GM13977 (cell line): ENCODE results near the gene OSBPL2.

Experiments used
- DNase-seq: peaks from one replicate; pipeline ENCODE4 v3.0.0; 2012; ENCODE audit warnings: low spot score
- in situ Hi-C: fragments of 300-500 bp; cut with MboI; formaldehyde crosslinking; loops from one replicate; pipeline ENCODE4 v1.12.0; 2022; ENCODE audit warnings: low sequenced_read_pairs, low pct_unique_long_range_greater_than_20kb, mixed read lengths, inconsistent platforms; ENCODE audit not compliant: unreplicated experiment
- TF ChIP-seq, protein P1 (sequence below): IDR thresholded peaks from 2 replicates; pipeline ENCODE4 v1.5.1; 2012; ENCODE audit warnings: mild to moderate bottlenecking, control low read depth; ENCODE audit not compliant: insufficient read depth; ENCODE audit errors: extremely low read depth, missing control alignments

Gene OSBPL2

DNA sequence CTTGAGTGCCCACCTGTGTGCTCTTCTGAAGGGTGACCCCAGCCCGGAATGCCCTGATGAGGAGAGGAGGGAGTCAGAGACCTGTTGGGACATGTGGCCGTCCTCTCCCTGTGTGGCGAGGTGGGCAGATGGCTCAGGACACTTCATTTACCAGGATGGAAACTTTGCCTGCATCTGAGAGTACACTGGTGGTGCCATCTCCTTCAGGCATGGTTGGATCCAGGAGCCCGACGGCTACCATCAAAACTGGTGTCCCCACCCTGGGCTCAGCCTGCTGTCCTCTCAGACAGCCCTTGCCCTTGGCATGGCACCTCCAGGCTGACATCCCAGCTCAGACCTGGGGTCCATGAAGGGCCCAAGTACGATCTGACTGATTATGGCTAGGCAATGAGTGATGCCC is 7.0 kb upstream of the OSBPL2 start:
- no peak for DNase-seq
- TF ChIP-seq, protein P1, sequence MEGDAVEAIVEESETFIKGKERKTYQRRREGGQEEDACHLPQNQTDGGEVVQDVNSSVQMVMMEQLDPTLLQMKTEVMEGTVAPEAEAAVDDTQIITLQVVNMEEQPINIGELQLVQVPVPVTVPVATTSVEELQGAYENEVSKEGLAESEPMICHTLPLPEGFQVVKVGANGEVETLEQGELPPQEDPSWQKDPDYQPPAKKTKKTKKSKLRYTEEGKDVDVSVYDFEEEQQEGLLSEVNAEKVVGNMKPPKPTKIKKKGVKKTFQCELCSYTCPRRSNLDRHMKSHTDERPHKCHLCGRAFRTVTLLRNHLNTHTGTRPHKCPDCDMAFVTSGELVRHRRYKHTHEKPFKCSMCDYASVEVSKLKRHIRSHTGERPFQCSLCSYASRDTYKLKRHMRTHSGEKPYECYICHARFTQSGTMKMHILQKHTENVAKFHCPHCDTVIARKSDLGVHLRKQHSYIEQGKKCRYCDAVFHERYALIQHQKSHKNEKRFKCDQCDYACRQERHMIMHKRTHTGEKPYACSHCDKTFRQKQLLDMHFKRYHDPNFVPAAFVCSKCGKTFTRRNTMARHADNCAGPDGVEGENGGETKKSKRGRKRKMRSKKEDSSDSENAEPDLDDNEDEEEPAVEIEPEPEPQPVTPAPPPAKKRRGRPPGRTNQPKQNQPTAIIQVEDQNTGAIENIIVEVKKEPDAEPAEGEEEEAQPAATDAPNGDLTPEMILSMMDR: no peak
- in situ Hi-C loops: no loop called here

DNA sequence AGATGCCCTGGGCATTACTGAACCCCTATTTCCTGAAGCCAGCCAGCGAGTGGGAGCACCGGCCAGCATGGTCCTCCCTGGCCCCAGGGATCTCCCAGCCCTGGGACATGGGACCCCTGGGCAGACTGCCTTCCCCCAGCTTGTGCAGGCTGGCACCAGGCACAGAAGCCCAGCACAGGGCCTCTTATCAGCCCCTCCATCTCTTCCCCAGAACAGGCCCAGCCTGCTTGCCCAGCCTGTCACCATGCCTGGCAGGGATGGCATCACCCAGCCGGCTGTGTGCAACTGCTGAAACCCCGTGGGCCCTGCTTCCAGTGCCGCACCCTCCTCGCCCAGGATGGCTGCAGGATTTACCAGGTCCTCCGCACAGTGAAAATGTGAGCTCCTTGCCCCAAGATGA is 6.1 kb upstream of the OSBPL2 start:
- in situ Hi-C loops: no loop called here
- DNase-seq: no peak
- TF ChIP-seq, protein P1: no peak

DNA sequence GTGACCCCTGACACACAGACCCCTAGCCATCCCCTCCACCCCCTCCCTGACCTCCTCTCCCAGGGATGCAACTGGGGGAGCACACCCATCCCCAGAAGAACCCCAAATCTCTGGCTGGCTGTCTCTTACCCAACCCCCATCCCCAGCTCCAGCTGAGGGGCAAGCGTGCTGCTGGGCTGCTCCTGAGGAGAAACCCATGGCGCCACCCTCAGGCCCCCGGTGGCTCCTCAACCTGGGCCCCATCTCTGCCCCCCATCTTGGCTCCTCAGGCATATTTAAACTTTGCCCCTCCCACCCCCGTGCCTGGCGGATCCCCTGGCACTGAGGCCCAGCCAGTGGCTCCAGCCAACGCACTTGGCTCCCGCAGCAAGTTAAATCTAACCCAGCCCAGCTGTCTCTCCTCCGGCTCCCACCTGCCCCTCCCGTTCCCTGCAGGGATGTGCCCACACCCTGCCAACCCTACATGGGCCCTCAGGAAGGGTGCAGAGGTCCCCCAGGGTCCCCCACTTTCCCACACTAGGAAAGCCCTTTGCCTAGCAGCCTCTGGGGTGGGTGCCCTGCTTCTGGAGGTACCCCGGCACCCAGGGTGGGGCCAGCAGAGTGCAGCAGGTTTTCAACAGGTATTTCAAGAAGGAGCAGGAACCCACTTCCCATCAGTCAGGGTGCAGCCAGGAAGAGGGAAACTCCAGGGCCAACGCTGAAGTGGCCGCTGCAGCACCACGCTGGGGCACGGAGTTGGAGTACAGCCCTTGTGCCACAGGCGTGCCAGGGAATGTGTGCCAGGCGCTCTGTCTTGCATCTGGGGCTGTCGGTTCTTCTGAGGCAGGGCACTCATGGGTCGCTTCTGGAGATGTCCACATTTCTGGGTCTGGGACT is 5.3 kb upstream of the OSBPL2 start:
- in situ Hi-C loops: no loop called here
- no peak for DNase-seq
- TF ChIP-seq, protein P1: no peak

DNA sequence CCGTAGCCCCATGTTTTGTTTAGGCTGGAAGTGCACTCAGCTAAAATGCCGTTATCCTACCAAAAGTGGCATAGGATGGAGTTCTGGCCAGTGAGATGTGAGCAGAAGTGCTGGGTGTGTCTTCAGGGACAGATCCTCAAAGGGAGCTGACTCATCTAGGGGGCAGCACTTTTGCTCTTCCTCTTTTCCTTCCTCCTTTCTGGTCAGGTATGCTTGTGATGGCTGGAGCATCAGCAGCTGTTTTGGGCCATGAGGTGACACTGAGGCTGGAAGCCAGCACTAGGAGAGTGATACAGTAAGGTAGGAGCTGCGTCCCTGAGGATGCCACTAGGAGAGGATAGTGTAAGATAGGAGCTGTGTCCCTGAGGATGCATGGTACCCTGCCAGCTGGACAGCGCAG is 4.6 kb upstream of the OSBPL2 start:
- TF ChIP-seq, protein P1: no peak
- in situ Hi-C loops: no loop called here
- DNase-seq: no peak

DNA sequence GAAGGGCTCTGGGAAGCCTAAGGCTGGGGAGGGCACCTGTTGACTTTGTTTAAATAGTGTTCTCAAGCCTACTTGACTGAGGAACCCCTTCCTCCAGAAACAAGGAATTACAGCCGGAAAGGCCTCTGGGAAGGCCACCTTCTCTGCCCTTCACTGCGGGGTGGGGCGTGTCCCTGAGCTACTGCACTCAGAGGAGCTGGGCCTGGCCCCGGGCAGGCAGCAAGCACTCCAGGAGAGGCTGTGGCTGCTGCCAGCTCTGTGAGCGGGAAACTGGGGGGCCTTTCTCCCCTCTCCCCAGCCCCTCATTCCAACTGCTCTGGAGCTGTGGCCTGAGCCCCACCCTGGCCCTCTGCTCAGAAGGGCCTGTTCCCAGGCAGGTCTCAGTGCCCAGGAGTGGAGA is 4.0 kb upstream of the OSBPL2 start:
- in situ Hi-C loops: no loop called here
- TF ChIP-seq, protein P1: no peak
- no peak for DNase-seq

DNA sequence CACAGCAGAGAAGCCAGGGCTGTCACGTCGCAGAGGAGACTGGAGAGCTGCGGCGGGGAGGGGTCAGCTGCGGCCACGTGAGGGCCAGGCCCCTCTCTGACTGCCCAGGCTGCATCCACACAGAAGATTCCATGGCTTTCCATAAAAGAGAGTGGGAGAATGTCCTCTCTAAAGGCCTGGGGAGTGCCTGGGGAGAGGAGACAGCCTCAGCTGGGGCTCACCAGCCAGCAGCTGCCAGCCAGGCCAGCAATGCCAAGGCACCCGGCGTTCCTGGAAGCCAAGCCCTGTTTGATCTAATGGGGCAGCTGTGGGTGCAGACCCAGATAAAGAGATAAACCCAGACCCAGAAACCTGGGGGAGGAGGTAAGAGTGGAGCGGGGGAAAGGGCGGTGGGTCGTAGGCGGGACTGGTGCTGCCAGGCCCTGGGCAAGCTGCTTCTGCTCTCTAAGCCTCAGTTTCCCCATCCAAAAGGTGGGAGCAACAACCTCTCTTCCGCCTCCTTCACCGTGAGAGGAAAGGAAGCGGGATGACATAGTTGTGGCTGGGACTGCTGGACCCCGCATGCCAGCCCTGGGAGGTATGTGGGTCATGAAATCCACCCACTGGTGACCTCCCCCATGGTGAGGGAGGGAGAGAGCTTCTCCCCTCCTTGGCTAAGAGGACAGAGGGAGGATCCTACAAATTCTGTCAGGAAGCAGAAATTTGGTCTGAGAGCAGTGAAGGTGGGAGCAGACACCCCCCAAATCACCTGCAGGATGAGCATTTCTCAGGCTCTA is 3.1 kb upstream of the OSBPL2 start:
- no peak for DNase-seq
- in situ Hi-C loops: no loop called here
- TF ChIP-seq, protein P1: no peak
